CD4-positive, alpha-beta T cell treated with Interleukin-6 for 4 hours (primary cell): ENCODE measurements around the gene PRRC2A.

Experiments
- DNase-seq: peaks from one replicate; pipeline ENCODE4 v3.0.0-alpha.2; 2020; ENCODE audit warnings: mixed read lengths

PRRC2A gene

DNA sequence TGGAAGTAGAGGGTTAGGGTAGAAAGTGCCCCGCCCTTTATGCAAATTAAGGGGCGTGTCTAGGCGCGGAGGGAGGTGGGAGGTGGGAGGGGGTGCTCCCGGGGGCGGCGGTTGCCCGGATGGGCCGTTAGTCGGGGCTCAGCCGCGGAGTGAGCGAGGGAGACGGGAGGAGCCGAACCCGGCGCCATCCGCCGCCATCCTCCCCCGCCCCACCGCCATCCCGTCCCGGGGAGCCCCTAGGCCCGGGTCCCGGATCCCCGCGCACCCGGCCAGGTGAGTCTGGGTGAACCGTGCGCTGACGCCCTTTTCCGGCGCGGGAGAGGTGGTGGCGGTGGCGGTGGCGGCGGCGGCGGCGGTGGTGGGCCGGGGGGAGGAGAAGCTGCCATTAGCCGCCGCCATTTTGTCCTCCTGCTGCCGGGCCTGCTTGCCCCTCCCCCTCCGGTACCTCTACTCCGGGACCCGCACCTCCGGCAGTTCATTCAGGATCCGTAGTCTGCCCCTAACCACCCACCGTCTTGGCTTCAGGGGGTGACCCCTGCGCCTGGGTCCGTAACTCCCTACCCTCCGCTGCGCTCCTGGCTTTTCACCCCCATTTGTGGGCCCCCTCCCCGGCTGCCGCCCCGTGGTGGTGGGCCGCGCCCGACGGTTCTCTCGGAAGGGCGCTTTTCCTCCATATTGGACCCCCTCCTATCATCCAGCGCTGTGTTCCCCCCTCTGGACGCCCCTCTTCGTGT, at the start of gene PRRC2A:
Gene PRRC2A, plus strand, starts transcription at position 130 of the 734 bp plus-strand sequence. CDS start 2,075 bp downstream, outside the sequence.
- DNase-seq = peak; percentile 80

DNA sequence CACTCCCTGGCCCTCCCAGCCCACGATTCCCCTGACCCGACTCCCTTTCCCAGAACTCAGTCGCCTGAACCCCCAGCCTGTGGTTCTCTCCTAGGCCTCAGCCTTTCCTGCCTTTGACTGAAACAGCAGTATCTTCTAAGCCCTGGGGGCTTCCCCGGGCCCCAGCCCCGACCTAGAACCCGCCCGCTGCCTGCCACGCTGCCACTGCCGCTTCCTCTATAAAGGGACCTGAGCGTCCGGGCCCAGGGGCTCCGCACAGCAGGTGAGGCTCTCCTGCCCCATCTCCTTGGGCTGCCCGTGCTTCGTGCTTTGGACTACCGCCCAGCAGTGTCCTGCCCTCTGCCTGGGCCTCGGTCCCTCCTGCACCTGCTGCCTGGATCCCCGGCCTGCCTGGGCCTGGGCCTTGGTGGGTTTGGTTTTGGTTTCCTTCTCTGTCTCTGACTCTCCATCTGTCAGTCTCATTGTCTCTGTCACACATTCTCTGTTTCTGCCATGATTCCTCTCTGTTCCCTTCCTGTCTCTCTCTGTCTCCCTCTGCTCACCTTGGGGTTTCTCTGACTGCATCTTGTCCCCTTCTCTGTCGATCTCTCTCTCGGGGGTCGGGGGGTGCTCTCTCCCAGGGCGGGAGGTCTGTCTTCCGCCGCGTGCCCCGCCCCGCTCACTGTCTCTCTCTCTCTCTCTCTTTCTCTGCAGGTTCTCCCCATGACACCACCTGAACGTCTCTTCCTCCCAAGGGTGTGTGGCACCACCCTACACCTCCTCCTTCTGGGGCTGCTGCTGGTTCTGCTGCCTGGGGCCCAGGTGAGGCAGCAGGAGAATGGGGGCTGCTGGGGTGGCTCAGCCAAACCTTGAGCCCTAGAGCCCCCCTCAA, 48.2 kb upstream of the PRRC2A start, which contains the start of gene LTA:
Gene LTA, plus strand, starts transcription at position 249 of the 871 bp plus-strand sequence. Its CDS starts 454 bp downstream, at position 703.
- DNase-seq = peak; percentile 74

DNA sequence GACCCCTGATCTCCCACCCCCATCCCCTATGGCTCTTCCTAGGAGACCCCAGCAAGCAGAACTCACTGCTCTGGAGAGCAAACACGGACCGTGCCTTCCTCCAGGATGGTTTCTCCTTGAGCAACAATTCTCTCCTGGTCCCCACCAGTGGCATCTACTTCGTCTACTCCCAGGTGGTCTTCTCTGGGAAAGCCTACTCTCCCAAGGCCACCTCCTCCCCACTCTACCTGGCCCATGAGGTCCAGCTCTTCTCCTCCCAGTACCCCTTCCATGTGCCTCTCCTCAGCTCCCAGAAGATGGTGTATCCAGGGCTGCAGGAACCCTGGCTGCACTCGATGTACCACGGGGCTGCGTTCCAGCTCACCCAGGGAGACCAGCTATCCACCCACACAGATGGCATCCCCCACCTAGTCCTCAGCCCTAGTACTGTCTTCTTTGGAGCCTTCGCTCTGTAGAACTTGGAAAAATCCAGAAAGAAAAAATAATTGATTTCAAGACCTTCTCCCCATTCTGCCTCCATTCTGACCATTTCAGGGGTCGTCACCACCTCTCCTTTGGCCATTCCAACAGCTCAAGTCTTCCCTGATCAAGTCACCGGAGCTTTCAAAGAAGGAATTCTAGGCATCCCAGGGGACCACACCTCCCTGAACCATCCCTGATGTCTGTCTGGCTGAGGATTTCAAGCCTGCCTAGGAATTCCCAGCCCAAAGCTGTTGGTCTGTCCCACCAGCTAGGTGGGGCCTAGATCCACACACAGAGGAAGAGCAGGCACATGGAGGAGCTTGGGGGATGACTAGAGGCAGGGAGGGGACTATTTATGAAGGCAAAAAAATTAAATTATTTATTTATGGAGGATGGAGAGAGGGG, 47.0 kb upstream of the PRRC2A start:
- DNase-seq = no peak

DNA sequence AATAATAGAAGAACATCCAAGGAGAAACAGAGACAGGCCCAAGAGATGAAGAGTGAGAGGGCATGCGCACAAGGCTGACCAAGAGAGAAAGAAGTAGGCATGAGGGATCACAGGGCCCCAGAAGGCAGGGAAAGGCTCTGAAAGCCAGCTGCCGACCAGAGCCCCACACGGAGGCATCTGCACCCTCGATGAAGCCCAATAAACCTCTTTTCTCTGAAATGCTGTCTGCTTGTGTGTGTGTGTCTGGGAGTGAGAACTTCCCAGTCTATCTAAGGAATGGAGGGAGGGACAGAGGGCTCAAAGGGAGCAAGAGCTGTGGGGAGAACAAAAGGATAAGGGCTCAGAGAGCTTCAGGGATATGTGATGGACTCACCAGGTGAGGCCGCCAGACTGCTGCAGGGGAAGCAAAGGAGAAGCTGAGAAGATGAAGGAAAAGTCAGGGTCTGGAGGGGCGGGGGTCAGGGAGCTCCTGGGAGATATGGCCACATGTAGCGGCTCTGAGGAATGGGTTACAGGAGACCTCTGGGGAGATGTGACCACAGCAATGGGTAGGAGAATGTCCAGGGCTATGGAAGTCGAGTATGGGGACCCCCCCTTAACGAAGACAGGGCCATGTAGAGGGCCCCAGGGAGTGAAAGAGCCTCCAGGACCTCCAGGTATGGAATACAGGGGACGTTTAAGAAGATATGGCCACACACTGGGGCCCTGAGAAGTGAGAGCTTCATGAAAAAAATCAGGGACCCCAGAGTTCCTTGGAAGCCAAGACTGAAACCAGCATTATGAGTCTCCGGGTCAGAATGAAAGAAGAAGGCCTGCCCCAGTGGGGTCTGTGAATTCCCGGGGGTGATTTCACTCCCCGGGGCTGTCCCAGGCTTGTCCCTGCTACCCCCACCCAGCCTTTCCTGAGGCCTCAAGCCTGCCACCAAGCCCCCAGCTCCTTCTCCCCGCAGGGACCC, 46.1 kb upstream of the PRRC2A start:
- DNase-seq = no peak

DNA sequence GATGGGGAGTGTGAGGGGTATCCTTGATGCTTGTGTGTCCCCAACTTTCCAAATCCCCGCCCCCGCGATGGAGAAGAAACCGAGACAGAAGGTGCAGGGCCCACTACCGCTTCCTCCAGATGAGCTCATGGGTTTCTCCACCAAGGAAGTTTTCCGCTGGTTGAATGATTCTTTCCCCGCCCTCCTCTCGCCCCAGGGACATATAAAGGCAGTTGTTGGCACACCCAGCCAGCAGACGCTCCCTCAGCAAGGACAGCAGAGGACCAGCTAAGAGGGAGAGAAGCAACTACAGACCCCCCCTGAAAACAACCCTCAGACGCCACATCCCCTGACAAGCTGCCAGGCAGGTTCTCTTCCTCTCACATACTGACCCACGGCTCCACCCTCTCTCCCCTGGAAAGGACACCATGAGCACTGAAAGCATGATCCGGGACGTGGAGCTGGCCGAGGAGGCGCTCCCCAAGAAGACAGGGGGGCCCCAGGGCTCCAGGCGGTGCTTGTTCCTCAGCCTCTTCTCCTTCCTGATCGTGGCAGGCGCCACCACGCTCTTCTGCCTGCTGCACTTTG, 45.1 kb upstream of the PRRC2A start, which contains the start of gene TNF:
Gene TNF, plus strand, starts transcription at position 231 of the 567 bp plus-strand sequence. Its CDS starts 177 bp downstream, at position 408.
- peak; percentile 76 for DNase-seq

DNA sequence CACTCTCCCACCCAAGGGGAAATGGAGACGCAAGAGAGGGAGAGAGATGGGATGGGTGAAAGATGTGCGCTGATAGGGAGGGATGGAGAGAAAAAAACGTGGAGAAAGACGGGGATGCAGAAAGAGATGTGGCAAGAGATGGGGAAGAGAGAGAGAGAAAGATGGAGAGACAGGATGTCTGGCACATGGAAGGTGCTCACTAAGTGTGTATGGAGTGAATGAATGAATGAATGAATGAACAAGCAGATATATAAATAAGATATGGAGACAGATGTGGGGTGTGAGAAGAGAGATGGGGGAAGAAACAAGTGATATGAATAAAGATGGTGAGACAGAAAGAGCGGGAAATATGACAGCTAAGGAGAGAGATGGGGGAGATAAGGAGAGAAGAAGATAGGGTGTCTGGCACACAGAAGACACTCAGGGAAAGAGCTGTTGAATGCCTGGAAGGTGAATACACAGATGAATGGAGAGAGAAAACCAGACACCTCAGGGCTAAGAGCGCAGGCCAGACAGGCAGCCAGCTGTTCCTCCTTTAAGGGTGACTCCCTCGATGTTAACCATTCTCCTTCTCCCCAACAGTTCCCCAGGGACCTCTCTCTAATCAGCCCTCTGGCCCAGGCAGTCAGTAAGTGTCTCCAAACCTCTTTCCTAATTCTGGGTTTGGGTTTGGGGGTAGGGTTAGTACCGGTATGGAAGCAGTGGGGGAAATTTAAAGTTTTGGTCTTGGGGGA, 44.4 kb upstream of the PRRC2A start:
- no peak for DNase-seq

DNA sequence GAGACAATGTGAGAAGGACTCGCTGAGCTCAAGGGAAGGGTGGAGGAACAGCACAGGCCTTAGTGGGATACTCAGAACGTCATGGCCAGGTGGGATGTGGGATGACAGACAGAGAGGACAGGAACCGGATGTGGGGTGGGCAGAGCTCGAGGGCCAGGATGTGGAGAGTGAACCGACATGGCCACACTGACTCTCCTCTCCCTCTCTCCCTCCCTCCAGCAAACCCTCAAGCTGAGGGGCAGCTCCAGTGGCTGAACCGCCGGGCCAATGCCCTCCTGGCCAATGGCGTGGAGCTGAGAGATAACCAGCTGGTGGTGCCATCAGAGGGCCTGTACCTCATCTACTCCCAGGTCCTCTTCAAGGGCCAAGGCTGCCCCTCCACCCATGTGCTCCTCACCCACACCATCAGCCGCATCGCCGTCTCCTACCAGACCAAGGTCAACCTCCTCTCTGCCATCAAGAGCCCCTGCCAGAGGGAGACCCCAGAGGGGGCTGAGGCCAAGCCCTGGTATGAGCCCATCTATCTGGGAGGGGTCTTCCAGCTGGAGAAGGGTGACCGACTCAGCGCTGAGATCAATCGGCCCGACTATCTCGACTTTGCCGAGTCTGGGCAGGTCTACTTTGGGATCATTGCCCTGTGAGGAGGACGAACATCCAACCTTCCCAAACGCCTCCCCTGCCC, 43.5 kb upstream of the PRRC2A start:
- peak; percentile 59 for DNase-seq

DNA sequence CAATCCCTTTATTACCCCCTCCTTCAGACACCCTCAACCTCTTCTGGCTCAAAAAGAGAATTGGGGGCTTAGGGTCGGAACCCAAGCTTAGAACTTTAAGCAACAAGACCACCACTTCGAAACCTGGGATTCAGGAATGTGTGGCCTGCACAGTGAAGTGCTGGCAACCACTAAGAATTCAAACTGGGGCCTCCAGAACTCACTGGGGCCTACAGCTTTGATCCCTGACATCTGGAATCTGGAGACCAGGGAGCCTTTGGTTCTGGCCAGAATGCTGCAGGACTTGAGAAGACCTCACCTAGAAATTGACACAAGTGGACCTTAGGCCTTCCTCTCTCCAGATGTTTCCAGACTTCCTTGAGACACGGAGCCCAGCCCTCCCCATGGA, 42.9 kb upstream of the PRRC2A start:
- no peak for DNase-seq

DNA sequence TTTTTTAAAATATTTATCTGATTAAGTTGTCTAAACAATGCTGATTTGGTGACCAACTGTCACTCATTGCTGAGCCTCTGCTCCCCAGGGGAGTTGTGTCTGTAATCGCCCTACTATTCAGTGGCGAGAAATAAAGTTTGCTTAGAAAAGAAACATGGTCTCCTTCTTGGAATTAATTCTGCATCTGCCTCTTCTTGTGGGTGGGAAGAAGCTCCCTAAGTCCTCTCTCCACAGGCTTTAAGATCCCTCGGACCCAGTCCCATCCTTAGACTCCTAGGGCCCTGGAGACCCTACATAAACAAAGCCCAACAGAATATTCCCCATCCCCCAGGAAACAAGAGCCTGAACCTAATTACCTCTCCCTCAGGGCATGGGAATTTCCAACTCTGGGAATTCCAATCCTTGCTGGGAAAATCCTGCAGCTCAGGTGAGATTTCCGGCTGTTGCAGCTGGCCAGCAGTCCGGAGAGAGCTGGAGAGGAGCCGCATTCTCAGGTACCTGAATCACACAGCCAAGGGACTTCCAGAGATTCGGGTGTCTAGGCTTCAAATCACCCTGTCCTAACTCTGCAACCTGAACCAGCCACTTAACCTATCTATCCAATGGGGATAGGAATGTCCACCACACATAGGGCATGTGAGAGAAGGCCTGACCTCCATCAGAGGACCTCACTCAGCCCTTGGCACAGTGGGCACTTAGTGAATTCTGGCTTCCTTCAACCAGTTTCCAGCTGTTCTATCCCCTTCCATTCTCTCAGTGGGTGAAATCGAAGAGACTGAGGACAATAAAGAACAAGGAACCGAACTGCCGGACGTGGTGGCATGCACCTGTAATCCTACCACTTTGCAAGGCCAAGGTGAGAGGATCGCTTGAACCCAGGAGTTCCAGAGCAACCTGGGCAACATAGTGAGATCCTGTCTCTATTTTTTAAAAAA, 42.1 kb upstream of the PRRC2A start:
- no peak for DNase-seq

DNA sequence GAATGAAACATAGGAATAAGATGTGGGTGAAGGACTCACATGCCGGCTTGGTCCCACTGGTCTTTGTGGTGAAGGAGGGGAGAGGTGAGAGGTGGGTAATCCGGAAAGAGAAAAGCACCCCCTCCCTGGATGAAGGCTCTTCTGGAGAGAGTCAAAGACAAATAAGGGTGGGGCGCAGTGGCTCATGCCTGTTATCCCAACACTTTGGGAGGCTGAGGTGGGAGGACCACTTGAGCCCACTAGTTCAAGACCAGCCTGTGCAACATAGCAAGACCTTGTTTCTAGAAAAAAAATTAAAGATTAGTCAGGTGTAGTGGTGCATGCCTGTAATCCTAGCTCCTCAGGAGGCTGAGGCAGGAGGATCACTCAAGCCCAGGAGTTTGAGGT, 41.4 kb upstream of the PRRC2A start:
- DNase-seq = no peak

DNA sequence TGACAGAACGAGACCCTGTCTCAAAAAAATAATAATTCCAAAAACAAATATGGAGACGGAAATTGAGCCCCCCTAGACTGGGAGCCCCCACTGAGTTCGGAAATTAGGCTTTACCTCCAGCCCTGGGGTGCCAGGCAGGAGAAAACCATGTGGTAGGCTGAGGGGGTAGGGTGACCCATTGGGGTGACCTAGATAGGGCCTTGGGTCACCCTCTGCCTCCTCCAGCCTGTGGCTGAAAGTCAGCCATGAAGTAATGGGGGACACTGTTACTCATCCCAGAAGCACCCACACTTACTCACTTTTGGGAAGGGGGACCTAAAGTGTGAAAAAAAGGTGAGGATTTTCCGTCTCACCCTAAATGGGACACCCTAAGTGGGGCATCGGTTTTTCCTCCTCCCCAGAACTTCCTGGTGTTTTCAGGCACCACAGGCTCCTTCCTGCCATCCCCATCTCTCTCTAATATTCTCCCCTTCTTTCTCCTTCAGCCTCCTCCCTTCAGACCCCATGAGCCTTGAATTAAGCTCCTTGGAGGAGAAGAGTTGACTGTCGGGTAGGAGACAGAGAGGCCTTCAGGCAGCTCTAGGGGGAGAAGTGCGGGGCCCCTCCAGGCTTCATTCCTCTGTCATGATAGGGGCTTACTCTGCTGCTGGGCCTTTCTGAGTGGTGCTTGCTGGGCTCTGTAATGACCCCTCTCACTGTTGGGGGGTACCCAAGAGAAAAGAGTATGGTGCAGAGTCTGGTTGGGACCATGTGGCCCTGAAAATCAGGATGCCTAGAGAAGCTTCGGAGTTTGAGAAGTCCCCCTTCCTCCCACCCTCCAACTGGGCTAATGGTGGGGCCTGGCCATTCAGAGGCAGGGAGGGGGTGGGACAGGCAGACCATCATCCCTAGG, 40.7 kb upstream of the PRRC2A start:
- peak; percentile 23 for DNase-seq

DNA sequence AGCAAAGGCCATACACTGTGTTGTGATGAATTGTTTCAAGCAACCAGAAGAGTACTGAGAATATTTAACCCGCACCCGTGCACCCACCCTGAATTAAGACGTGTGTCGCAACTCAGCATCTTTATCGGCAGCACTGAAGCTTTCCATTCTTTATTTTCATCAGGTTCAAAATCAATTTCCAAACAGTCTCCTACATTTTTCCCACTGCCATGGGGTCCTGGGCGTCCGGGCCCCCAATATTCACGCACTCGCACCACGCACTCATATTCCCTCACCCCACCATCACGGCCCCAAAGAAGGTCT, 40.1 kb upstream of the PRRC2A start:
- DNase-seq = no peak

DNA sequence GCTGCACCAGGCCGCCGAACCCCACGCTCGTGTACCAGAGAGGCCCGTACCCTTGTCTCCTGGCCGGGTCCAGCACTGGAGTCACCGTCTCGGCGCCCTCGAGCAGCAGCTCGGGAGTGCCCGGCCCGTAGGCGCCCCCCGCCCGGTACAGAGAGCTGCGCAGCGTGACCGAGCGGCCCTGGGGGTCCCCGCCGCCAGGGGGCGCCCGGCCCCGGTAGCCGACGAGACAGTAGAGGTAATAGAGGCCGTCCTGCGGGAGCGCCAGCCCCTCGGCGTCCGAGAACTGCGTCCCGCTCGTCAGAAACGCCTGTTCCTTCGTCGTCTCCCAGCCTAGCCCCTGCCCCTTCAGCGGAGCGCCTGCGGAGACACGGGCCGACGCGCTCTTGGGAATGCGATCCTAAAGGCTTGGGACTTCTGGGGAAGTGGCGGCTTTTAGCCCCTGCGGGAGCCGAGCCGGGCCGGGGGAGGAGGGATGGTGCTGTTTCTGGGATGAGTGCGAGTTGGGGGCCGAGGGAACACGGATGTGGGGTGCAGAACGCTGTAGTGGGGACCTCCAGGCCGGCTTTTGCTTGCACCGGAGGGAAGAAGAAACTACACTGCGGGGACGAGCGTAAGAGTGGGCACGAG, 39.6 kb upstream of the PRRC2A start:
- DNase-seq = peak; percentile 93

DNA sequence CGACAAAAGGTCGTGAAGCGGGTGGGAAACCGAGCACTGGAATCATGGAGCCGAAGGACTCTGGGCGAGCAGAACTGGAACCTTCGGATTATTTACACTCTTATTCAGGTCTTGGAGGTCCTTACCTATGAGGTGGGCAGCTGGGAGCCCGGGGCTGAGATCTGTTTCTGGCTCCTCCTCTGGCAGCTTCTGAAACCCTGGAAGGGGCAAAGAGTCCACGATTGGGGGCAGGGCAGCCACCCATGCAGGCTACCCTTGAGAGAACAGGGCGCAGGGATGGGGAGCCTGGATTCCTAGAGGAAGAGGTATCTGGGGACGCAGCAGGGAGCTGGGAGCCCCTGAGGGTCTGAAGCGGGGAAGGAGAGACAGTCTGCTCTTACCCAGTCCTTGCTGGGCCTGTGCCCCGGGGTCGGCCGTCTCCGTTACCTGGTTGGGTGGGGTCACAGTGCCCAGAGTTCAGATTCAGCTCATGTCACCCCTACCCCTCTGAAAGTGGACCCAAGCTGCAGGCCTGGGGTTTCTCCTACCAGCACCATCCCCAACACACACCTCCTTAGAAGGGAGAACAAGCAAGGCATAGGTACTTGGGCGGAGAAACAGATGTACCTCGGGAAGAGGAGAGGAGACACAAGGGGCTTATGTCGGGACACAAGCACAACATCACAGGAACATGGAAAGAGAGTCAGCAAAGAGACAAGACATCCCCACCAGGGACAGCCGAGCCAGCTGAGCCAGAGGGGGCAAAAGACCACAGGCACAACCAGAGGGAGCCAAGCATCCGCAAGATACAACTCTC, 38.9 kb upstream of the PRRC2A start:
- peak; percentile 56 for DNase-seq

DNA sequence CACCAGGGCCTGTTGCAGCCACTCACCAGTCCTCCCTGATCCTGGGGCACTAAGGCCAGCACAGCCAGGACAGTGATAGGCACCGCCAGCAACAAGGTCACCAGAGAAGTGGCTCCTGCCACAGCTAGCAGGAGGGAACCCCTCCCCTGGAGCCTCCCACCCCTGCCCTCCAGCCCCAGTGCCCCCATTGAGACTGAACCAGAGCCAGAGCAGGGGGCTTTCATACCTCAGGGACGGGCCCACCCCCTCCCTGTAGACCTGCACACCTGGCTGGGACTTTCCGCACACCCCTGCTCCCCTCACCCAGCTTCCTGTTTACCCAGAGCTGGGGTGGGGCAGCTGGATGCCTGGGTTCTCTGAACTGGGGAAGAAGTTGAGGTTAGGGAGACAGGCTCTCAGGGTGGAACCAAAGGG, 38.3 kb upstream of the PRRC2A start, which contains the start of gene LTB:
Gene LTB, minus strand, starts transcription at position 195 of the 414 bp plus-strand sequence. Its CDS starts 7 bp downstream, at position 188.
- DNase-seq = peak; percentile 83

DNA sequence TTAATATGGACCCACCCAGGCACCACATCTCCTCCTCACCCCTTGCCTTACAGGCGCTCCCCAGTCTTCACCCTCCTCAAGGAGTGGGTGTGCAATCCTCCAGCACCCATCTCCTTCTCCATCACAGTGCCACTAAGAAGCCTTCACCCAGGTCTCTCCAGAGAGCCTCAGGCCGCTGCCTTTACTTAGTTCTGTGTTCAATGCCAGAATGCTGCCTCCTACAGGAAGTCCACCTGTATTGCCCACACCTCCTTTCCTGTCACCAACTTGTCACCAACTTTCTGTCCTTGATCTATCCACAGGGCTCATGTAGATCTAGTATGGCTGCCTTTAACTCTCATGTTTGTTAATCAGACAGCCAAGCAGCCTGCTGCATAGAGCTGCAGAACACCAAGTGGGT, 35.0 kb upstream of the PRRC2A start:
- DNase-seq = peak; percentile 66
